IMR-90 (cell line): ENCODE results near the gene SIGLEC15.

Source experiments
- BHLHE40 ChIP-seq: fragments of 150-350 bp; IDR thresholded peaks from 2 replicates; pipeline ENCODE4 v1.6.1; 2016; ENCODE audit warnings: mild to moderate bottlenecking, low read depth, low read length
- CEBPB ChIP-seq: IDR thresholded peaks from 2 replicates; pipeline ENCODE4 v1.6.1; 2012; ENCODE audit warnings: low read depth, low read length, improper control_type of control experiment
- FOS ChIP-seq: fragments of 150-350 bp; IDR thresholded peaks from 2 replicates; pipeline ENCODE4 v1.6.1; 2016; ENCODE audit warnings: low read depth, low read length
- MAFK ChIP-seq: IDR thresholded peaks from 2 replicates; pipeline ENCODE4 v1.6.1; 2012; ENCODE audit warnings: low read depth, low read length, improper control_type of control experiment
- MAZ ChIP-seq: IDR thresholded peaks from 2 replicates; pipeline ENCODE4 v1.6.1; 2012; ENCODE audit warnings: low read depth, mild to moderate bottlenecking, low read length, improper control_type of control experiment, moderate library complexity, borderline replicate concordance
- MXI1 ChIP-seq: IDR thresholded peaks from 2 replicates; pipeline ENCODE4 v1.6.1; 2012; ENCODE audit warnings: low read depth, mild to moderate bottlenecking, low read length, moderate library complexity, borderline replicate concordance
- NFE2L2 ChIP-seq: fragments of 150-350 bp; IDR thresholded peaks from 2 replicates; pipeline ENCODE4 v1.6.1; 2016; ENCODE audit warnings: low read depth, mild to moderate bottlenecking, low read length
- USF2 ChIP-seq: fragments of 150-350 bp; IDR thresholded peaks from 2 replicates; pipeline ENCODE4 v1.6.1; 2017; ENCODE audit warnings: mild to moderate bottlenecking, antibody characterized with exemption, low read length, low read depth
- TF ChIP-seq, protein P1 (sequence below): conservative IDR thresholded peaks from 2 replicates; pipeline ENCODE4 v1.5.1; 2012; ENCODE audit warnings: mild to moderate bottlenecking, low read depth, low read length, improper control_type of control experiment
- TF ChIP-seq, protein P2 (sequence below): fragments of 150-350 bp; IDR thresholded peaks from 2 replicates; pipeline ENCODE4 v1.6.1; 2016; ENCODE audit warnings: low read depth, mild to moderate bottlenecking, low read length, moderate library complexity, borderline replicate concordance

DNA sequence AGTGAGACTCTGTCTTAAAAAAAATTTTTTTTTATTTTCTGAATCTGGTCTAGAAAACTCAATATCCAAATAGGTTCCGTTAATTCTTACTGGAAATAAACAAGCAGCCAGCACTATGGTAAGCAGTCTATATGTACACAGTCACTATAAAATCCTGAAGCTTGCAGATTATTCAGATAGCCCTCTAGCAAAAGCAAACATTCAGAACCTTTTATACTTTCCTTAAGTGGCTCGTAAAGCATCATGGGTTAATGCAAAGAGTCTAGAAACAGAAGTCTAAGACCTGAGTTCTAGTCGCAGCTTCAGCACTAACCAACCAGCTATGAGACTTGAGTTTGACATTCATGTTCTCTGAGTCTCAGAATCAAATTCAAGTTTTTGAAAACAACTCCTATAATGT lies 51.9 kb downstream of the SIGLEC15 start:
- TF ChIP-seq, protein P1, sequence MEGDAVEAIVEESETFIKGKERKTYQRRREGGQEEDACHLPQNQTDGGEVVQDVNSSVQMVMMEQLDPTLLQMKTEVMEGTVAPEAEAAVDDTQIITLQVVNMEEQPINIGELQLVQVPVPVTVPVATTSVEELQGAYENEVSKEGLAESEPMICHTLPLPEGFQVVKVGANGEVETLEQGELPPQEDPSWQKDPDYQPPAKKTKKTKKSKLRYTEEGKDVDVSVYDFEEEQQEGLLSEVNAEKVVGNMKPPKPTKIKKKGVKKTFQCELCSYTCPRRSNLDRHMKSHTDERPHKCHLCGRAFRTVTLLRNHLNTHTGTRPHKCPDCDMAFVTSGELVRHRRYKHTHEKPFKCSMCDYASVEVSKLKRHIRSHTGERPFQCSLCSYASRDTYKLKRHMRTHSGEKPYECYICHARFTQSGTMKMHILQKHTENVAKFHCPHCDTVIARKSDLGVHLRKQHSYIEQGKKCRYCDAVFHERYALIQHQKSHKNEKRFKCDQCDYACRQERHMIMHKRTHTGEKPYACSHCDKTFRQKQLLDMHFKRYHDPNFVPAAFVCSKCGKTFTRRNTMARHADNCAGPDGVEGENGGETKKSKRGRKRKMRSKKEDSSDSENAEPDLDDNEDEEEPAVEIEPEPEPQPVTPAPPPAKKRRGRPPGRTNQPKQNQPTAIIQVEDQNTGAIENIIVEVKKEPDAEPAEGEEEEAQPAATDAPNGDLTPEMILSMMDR = no peak
- TF ChIP-seq MAZ (no peak), MXI1 (no peak), FOS (no peak), BHLHE40 (no peak), NFE2L2 (no peak), MAFK (no peak), USF2 (no peak), CEBPB (no peak)
- TF ChIP-seq, protein P2, sequence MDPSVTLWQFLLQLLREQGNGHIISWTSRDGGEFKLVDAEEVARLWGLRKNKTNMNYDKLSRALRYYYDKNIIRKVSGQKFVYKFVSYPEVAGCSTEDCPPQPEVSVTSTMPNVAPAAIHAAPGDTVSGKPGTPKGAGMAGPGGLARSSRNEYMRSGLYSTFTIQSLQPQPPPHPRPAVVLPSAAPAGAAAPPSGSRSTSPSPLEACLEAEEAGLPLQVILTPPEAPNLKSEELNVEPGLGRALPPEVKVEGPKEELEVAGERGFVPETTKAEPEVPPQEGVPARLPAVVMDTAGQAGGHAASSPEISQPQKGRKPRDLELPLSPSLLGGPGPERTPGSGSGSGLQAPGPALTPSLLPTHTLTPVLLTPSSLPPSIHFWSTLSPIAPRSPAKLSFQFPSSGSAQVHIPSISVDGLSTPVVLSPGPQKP = no peak
